ENCODE results near the gene PPP1R7. TPM values are rescaled to one million over a fixed set of nuclear protein-coding genes. Genes with fewer than 3 reads are reported as not detected.

The PPP1R7 gene
- total and polyA plus RNA-seq, 4 donors = 40.6 to 101 (median 83.4) TPM

- H3K4me1 ChIP-seq (ENCODE audit: control insufficient read depth, insufficient read depth, low read length) = peaks cover 5% of the 10 kb centered on the region
- H3K9me3 ChIP-seq (ENCODE audit: control insufficient read depth, insufficient read depth, low read length) = no peaks in the 10 kb centered on the region
- H3K4me3 ChIP-seq (ENCODE audit: low read depth, low read length) = no peak overlapping the region
- H3K27me3 ChIP-seq (ENCODE audit: control insufficient read depth, insufficient read depth, low read length) = no peaks in the 10 kb centered on the region
- H3K27ac ChIP-seq (ENCODE audit: low read depth, low read length) = no peak overlapping the region
- 93% methylated on average over 27 of the region's 27 CpGs for WGBS (ENCODE audit: insufficient coverage)
- no peak for DNase-seq (ENCODE audit: low read depth in 4 of 6, low spot score in 6 of 6)
- H3K36me3 ChIP-seq (ENCODE audit: control insufficient read depth, insufficient read depth, low read length) = no peaks in the 10 kb centered on the region
Measured at GRCh38 chr2:241203218-241204009, 53.1 kb downstream of the PPP1R7 start.

- Histone ChIP-seq H3K4me1 (ENCODE audit: control insufficient read depth, insufficient read depth, low read length) (peaks cover 5% of the 10 kb centered on the region), H3K36me3 (ENCODE audit: control insufficient read depth, insufficient read depth, low read length) (no peaks in the 10 kb centered on the region), H3K27me3 (ENCODE audit: control insufficient read depth, insufficient read depth, low read length) (no peaks in the 10 kb centered on the region), H3K4me3 (ENCODE audit: low read depth, low read length) (no peak overlapping the region), H3K9me3 (ENCODE audit: control insufficient read depth, insufficient read depth, low read length) (no peaks in the 10 kb centered on the region), H3K27ac (ENCODE audit: low read depth, low read length) (no peak overlapping the region)
- no peak for DNase-seq (ENCODE audit: low read depth in 4 of 6, low spot score in 6 of 6)
- 88% methylated on average over 10 of the region's 10 CpGs for WGBS (ENCODE audit: insufficient coverage)
Measured at GRCh38 chr2:241204010-241204384, 53.7 kb downstream of the PPP1R7 start.

DNA sequence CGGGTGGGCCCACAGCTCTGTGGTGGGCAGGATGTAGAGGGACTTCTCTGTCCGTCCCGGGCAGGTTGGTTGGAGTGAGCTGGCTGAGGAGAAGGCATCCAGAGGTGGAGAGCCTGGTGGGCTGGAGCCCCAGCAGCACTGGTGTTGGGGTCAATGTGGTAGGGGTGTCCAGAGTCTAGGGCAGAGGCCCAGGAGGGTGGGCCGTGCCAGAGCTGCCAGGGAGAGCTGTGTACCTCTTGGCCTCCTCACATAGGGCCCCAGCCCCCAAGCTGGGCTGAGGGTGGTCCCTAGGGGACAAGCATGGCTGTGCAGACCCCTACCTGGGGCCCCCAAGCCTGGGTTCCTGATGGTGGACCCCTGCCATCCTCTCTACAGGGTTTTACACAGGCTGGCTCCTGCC is 54.2 kb downstream of the PPP1R7 start:
- Histone ChIP-seq H3K4me1 (ENCODE audit: control insufficient read depth, insufficient read depth, low read length) (peaks cover 5% of the 10 kb centered on the region), H3K9me3 (ENCODE audit: control insufficient read depth, insufficient read depth, low read length) (no peaks in the 10 kb centered on the region), H3K36me3 (ENCODE audit: control insufficient read depth, insufficient read depth, low read length) (no peaks in the 10 kb centered on the region), H3K27ac (ENCODE audit: low read depth, low read length) (no peak overlapping the region), H3K4me3 (ENCODE audit: low read depth, low read length) (no peak overlapping the region), H3K27me3 (ENCODE audit: control insufficient read depth, insufficient read depth, low read length) (no peaks in the 10 kb centered on the region)
- DNase-seq (ENCODE audit: low read depth in 4 of 6, low spot score in 6 of 6) = no peak
- 87% methylated on average over 4 of the region's 4 CpGs for WGBS (ENCODE audit: insufficient coverage)

DNA sequence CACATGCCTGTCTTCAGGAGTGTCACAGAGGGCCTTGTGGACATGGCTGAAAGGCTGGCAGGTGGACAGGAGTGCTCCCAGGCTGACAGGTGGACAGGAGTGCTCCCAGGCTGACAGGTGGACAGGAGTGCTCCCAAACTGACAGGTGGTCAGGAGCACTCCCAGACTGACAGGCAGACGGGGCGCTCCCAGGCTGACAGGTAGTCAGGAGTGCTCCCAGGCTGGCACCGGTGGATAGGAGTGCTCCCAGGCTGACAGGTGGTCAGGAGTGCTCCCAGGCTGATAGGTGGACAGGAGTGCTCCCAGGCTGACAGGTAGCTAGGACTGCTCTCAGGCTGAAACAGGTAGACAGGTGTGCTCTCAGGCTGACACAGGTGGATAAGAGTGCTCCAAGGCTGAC is 54.8 kb downstream of the PPP1R7 start:
- no peaks in the 10 kb centered on the region for H3K36me3 ChIP-seq (ENCODE audit: control insufficient read depth, insufficient read depth, low read length)
- no peak for DNase-seq (ENCODE audit: low read depth in 4 of 6, low spot score in 6 of 6)
- 98% methylated on average over 3 of the region's 3 CpGs for WGBS (ENCODE audit: insufficient coverage)
- H3K27ac ChIP-seq (ENCODE audit: low read depth, low read length) = no peak overlapping the region
- H3K9me3 ChIP-seq (ENCODE audit: control insufficient read depth, insufficient read depth, low read length) = no peaks in the 10 kb centered on the region
- peaks cover 5% of the 10 kb centered on the region for H3K4me1 ChIP-seq (ENCODE audit: control insufficient read depth, insufficient read depth, low read length)
- no peak overlapping the region for H3K4me3 ChIP-seq (ENCODE audit: low read depth, low read length)
- H3K27me3 ChIP-seq (ENCODE audit: control insufficient read depth, insufficient read depth, low read length) = no peaks in the 10 kb centered on the region

DNA sequence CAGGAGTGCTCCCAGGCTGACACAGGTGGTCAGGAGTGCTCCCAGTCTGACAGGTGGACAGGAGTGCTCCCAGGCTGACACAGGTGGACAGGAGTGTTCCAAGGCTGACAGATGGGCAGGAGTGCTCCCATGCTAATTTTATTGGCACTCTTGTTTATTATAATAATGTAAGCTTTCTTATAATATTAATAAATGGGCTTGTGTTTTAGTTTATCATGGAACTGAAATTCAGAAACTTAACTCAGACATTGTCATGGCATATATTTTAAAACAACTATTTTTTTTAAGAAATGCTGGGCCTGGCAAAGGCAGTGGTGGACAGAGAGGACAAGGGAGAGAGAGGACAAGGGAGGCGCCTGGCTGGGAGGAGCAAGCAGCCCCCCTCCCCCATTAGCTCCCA is 56.9 kb downstream of the PPP1R7 start:
- Histone ChIP-seq H3K27me3 (ENCODE audit: control insufficient read depth, insufficient read depth, low read length) (no peaks in the 10 kb centered on the region), H3K4me3 (ENCODE audit: low read depth, low read length) (no peak overlapping the region), H3K4me1 (ENCODE audit: control insufficient read depth, insufficient read depth, low read length) (peaks cover 5% of the 10 kb centered on the region), H3K9me3 (ENCODE audit: control insufficient read depth, insufficient read depth, low read length) (no peaks in the 10 kb centered on the region), H3K36me3 (ENCODE audit: control insufficient read depth, insufficient read depth, low read length) (peaks cover 3% of the 10 kb centered on the region), H3K27ac (ENCODE audit: low read depth, low read length) (no peak overlapping the region)
- no peak for DNase-seq (ENCODE audit: low read depth in 4 of 6, low spot score in 6 of 6)
- no CpG with 5 or more reads among the region's 1 CpG for WGBS (ENCODE audit: insufficient coverage)

- 82% methylated on average over 6 of the region's 6 CpGs for WGBS (ENCODE audit: insufficient coverage)
- Histone ChIP-seq H3K4me1 (ENCODE audit: control insufficient read depth, insufficient read depth, low read length) (peaks cover 5% of the 10 kb centered on the region), H3K9me3 (ENCODE audit: control insufficient read depth, insufficient read depth, low read length) (no peaks in the 10 kb centered on the region), H3K4me3 (ENCODE audit: low read depth, low read length) (no peak overlapping the region), H3K27ac (ENCODE audit: low read depth, low read length) (no peak overlapping the region), H3K36me3 (ENCODE audit: control insufficient read depth, insufficient read depth, low read length) (peaks cover 3% of the 10 kb centered on the region), H3K27me3 (ENCODE audit: control insufficient read depth, insufficient read depth, low read length) (no peaks in the 10 kb centered on the region)
- DNase-seq (ENCODE audit: low read depth in 4 of 6, low spot score in 6 of 6) = no peak
Measured at GRCh38 chr2:241207641-241208040, 57.4 kb downstream of the PPP1R7 start.

DNA sequence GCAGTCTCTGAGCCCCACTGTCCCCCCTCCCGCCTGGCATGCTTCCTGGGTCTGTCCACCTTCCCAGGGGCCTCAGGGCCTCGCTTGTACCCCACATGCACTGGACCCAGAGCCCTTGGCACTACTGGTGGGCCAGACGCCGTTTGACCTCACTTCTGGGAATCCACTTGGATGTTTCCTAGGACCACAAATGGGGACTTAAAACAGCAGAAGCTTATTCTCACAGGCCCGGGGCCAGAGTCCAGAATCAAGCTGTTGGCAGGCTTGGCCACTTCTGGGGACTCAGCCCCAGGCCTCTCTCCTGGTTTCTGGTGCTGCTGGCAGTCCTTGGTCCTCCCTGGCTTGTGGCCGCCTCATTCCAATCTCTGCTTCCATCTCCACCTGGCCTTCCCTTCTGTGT is 57.8 kb downstream of the PPP1R7 start:
- no peaks in the 10 kb centered on the region for H3K27me3 ChIP-seq (ENCODE audit: control insufficient read depth, insufficient read depth, low read length)
- DNase-seq (ENCODE audit: low read depth in 4 of 6, low spot score in 6 of 6) = peak in 1 of 6 donors; percentile 53
- 59% methylated on average over 6 of the region's 6 CpGs for WGBS (ENCODE audit: insufficient coverage)
- H3K9me3 ChIP-seq (ENCODE audit: control insufficient read depth, insufficient read depth, low read length) = no peaks in the 10 kb centered on the region
- H3K4me1 ChIP-seq (ENCODE audit: control insufficient read depth, insufficient read depth, low read length) = peaks cover 5% of the 10 kb centered on the region
- H3K27ac ChIP-seq (ENCODE audit: low read depth, low read length) = no peak overlapping the region
- H3K4me3 ChIP-seq (ENCODE audit: low read depth, low read length) = no peak overlapping the region
- peaks cover 3% of the 10 kb centered on the region for H3K36me3 ChIP-seq (ENCODE audit: control insufficient read depth, insufficient read depth, low read length)

DNA sequence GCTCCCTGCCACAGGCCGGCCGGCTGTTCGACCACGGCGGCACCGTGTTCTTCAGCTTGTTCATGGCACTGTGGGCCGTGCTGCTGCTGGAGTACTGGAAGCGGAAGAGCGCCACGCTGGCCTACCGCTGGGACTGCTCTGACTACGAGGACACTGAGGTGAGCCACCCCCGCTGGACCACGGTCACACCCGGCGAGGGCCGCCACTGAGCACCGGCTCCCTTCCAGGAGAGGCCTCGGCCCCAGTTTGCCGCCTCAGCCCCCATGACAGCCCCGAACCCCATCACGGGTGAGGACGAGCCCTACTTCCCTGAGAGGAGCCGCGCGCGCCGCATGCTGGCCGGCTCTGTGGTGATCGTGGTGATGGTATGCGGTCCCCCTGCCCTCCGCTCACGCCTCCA is 59.0 kb downstream of the PPP1R7 start:
- DNase-seq (ENCODE audit: low read depth in 4 of 6, low spot score in 6 of 6) = no peak
- Histone ChIP-seq H3K9me3 (ENCODE audit: control insufficient read depth, insufficient read depth, low read length) (no peaks in the 10 kb centered on the region), H3K36me3 (ENCODE audit: control insufficient read depth, insufficient read depth, low read length) (peaks cover 3% of the 10 kb centered on the region), H3K4me1 (ENCODE audit: control insufficient read depth, insufficient read depth, low read length) (peaks cover 5% of the 10 kb centered on the region), H3K27me3 (ENCODE audit: control insufficient read depth, insufficient read depth, low read length) (no peaks in the 10 kb centered on the region), H3K27ac (ENCODE audit: low read depth, low read length) (no peak overlapping the region), H3K4me3 (ENCODE audit: low read depth, low read length) (no peak overlapping the region)
- 85% methylated on average over 30 of the region's 33 CpGs for WGBS (ENCODE audit: insufficient coverage)

DNA sequence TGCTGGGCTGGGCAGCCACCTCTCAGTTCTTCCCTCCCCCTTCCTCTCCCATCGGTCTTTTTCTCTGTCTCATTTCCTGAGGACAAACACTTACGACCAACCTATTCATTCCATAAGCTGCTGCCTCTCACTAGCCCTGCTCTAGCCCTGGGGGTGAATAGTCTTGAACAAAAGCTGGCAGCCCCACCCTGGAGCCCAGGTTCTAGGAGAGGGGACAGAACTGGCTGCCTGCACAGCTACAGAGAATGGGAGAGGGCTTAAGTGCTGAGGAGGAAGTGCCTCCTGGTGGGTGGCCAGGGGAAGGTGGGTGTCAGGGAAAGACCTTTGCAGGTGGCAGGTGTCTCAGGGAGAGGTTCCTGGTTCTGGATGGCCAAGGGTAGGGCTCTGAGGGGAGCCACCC is 61.0 kb downstream of the PPP1R7 start:
- DNase-seq (ENCODE audit: low read depth in 4 of 6, low spot score in 6 of 6) = no peak
- no CpG with 5 or more reads among the region's 2 CpGs for WGBS (ENCODE audit: insufficient coverage)
- Histone ChIP-seq H3K4me3 (ENCODE audit: low read depth, low read length) (no peak overlapping the region), H3K27ac (ENCODE audit: low read depth, low read length) (no peak overlapping the region), H3K36me3 (ENCODE audit: control insufficient read depth, insufficient read depth, low read length) (peaks cover 3% of the 10 kb centered on the region), H3K4me1 (ENCODE audit: control insufficient read depth, insufficient read depth, low read length) (peaks cover 7% of the 10 kb centered on the region), H3K27me3 (ENCODE audit: control insufficient read depth, insufficient read depth, low read length) (no peaks in the 10 kb centered on the region), H3K9me3 (ENCODE audit: control insufficient read depth, insufficient read depth, low read length) (no peaks in the 10 kb centered on the region)

DNA sequence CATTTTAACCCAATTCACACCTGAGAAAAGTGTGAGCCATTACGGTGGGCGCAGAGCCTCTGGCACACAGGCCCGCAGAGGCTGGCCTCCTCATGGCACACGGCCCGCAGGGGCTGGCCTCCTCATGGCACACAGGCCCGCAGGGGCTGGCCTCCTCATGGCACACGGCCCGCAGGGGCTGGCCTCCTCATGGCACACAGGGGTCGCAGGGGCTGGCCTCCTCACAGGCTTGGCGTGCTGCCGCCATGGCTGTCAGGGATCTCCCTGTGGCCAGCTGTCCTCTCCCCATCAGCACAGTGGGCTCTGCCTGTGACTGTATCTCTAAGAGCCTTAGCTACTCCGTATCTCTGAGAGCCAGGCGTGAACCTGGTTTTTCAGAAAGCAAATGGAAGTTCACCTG is 62.8 kb downstream of the PPP1R7 start:
- H3K27me3 ChIP-seq (ENCODE audit: control insufficient read depth, insufficient read depth, low read length) = no peaks in the 10 kb centered on the region
- H3K27ac ChIP-seq (ENCODE audit: low read depth, low read length) = no peak overlapping the region
- no peak for DNase-seq (ENCODE audit: low read depth in 4 of 6, low spot score in 6 of 6)
- peaks cover 9% of the 10 kb centered on the region for H3K4me1 ChIP-seq (ENCODE audit: control insufficient read depth, insufficient read depth, low read length)
- 87% methylated on average over 13 of the region's 13 CpGs for WGBS (ENCODE audit: insufficient coverage)
- H3K4me3 ChIP-seq (ENCODE audit: low read depth, low read length) = no peak overlapping the region
- H3K36me3 ChIP-seq (ENCODE audit: control insufficient read depth, insufficient read depth, low read length) = peaks cover 3% of the 10 kb centered on the region
- H3K9me3 ChIP-seq (ENCODE audit: control insufficient read depth, insufficient read depth, low read length) = no peaks in the 10 kb centered on the region

Measured in spinal cord (tissue), 10 donors.